Gastrocnemius medialis (tissue), 4 donors: ENCODE data around the gene ZNF688. TPM values are rescaled to one million over a fixed set of nuclear protein-coding genes. Genes with fewer than 3 reads are reported as not detected.

Experiments used
- ATAC-seq, 2 donors: fragments of 150-250 bp; one replicate each; pipeline ENCODE4 v1.9.1; 2016
- DNase-seq, 2 donors: peaks; one replicate each; pipeline ENCODE4 v3.0.0-alpha.2; 2019
- H3K27ac ChIP-seq, 4 donors: fragments of 200-600 bp; sonication (generic); 1 replicate in 1 of 4; 2 replicates in 3 of 4; pipeline ENCODE4 v1.5.1; 2016 to 2018; ENCODE audit warnings: mild to moderate bottlenecking in 2 of 4, moderate library complexity in 1 of 4
- H3K27me3 ChIP-seq, 3 donors: fragments of 200-600 bp; sonication (generic) in 2 of 3; 1 replicate in 1 of 3; 2 replicates in 2 of 3; pipeline versions ENCODE4 v1.5.1 to v1.6.0; 2016 to 2019; ENCODE audit warnings: mild to moderate bottlenecking in 1 of 3, moderate library complexity in 1 of 3
- H3K36me3 ChIP-seq, 2 donors: fragments of 200-600 bp; sonication (generic) in 1 of 2; one replicate each; pipeline ENCODE4 v1.5.1; 2017 to 2018
- H3K4me1 ChIP-seq, 2 donors: fragments of 200-600 bp; sonication (generic) in 1 of 2; one replicate each; pipeline ENCODE4 v1.5.1; 2016 to 2017; ENCODE audit warnings: mild to moderate bottlenecking in 2 of 2
- H3K4me3 ChIP-seq, 4 donors: fragments of 200-600 bp; sonication (generic) in 3 of 4; 1 replicate in 1 of 4; 2 replicates in 3 of 4; pipeline ENCODE4 v1.5.1; 2016 to 2019; ENCODE audit warnings: mild to moderate bottlenecking in 2 of 4
- H3K9me3 ChIP-seq, 3 donors: fragments of 200-600 bp; sonication (generic) in 2 of 3; 1 replicate in 1 of 3; 2 replicates in 2 of 3; pipeline ENCODE4 v1.5.1; 2016 to 2019
- POLR2A ChIP-seq, 2 donors: fragments of 450-650 bp; IDR thresholded peaks; one replicate each; pipeline ENCODE4 v1.6.1; 2017; ENCODE audit warnings: antibody characterized with exemption in 2 of 2, mild to moderate bottlenecking in 2 of 2, moderate library complexity in 2 of 2
- in situ Hi-C, 4 donors: fragments of 200-750 bp; cut with MboI; loops; one replicate each; pipeline versions ENCODE4 v1.15.0 to v1.8.0; 2017; ENCODE audit warnings: low sequenced_read_pairs in 4 of 4
- intact Hi-C: fragments of 100-400 bp; cut with DNase I; formaldehyde crosslinking; loops from one replicate; pipeline ENCODE4 v1.15.1; 2023; ENCODE audit warnings: low total_unique reads
- total RNA-seq, 4 donors: library from RNA; depleted of rRNA; stranded (reverse); fragments of >200 nt; gene quantifications; one replicate each; pipeline versions ENCODE4 v1.1.0 to v1.2.3, GENCODE V29; 2016
- TF ChIP-seq, protein P1 (sequence below), 5 experiments: fragments of 450-650 bp in 3 of 5; fragments of 200-600 bp in 2 of 5; sonication (generic) in 2 of 5; IDR thresholded peaks in 4 of 5; conservative IDR thresholded peaks in 1 of 5; 1 replicate in 4 of 5; 2 replicates in 1 of 5; pipeline ENCODE4 v1.5.1; 2016 to 2019; ENCODE audit warnings: antibody characterized with exemption in 5 of 5, mild to moderate bottlenecking in 3 of 5, moderate library complexity in 3 of 5

The ZNF688 gene
- total RNA-seq, 4 donors from 2014 or later = 11.0 to 38.2 (median 18.5) TPM

- Histone ChIP-seq H3K36me3 (peaks cover 0 to 20% of the 10 kb centered on the region in 2 donors), H3K27ac (peak overlapping the region; percentile 96 to 100 (median 97)), H3K9me3 (no peaks in the 10 kb centered on the region), H3K4me1 (peaks cover 31 to 47% of the 10 kb centered on the region in 2 donors), H3K27me3 (no peaks in the 10 kb centered on the region), H3K4me3 (no peak overlapping the region)
- TF ChIP-seq POLR2A (IDR thresholded peaks at IDR 0.05) = no peak
- TF ChIP-seq, protein P1, sequence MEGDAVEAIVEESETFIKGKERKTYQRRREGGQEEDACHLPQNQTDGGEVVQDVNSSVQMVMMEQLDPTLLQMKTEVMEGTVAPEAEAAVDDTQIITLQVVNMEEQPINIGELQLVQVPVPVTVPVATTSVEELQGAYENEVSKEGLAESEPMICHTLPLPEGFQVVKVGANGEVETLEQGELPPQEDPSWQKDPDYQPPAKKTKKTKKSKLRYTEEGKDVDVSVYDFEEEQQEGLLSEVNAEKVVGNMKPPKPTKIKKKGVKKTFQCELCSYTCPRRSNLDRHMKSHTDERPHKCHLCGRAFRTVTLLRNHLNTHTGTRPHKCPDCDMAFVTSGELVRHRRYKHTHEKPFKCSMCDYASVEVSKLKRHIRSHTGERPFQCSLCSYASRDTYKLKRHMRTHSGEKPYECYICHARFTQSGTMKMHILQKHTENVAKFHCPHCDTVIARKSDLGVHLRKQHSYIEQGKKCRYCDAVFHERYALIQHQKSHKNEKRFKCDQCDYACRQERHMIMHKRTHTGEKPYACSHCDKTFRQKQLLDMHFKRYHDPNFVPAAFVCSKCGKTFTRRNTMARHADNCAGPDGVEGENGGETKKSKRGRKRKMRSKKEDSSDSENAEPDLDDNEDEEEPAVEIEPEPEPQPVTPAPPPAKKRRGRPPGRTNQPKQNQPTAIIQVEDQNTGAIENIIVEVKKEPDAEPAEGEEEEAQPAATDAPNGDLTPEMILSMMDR (IDR thresholded peaks at IDR 0.05 in 4 of 5, conservative IDR thresholded peaks at IDR 0.05 in 1 of 5) = no peak
- ATAC-seq (no peak), DNase-seq (no peak)
- in situ Hi-C loops (loop anchor here in 2 of 4 donors (10.0 kb wide), 1 partner anchor 94 kb away; the partner anchor contains the start of gene DCTPP1 (in 2 of the 2)), intact Hi-C loops (loop anchor here (5.0 to 10.0 kb wide), 2 partner anchors 543 to 714 kb away; partner anchors contain the start of genes PAGR1, PRRT2, ZNF646 and ZNF668)
Observed at GRCh38 chr16:30528799-30529457, 42.6 kb downstream of the ZNF688 start.

DNA sequence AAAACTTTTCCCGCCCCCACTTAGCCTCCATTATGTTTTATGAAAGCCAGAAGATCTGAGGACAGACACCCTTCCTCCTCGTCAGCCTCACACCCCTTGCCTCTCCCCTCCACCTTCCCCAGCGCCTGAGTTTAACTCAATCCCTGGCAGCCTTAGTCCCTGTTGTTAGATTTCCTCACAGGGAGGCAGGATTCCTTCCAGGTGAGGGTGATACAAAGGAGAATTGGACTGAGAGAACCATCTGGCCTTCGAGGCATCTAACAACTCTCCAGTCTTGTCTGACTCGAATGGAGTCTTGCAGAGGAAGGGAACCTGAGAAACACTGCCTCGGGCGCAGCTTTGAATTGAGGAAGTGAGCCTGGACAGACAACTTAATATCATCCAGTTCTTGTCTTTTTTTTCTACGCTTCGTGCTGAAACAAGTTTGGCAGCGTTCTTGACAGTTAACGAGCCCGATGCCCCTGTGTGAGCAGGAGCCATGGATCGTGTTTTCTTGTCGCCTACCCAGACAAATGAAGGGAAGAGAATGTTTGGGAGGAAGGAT, 43.8 kb downstream of the ZNF688 start:
- Histone ChIP-seq H3K4me3 (peak overlapping the region; percentile 51 to 91 (median 86)), H3K27me3 (no peaks in the 10 kb centered on the region), H3K9me3 (no peaks in the 10 kb centered on the region), H3K27ac (peak overlapping the region; percentile 96 to 100 (median 97)), H3K4me1 (peaks cover 20 to 37% of the 10 kb centered on the region in 2 donors), H3K36me3 (peaks cover 0 to 18% of the 10 kb centered on the region in 2 donors)
- TF ChIP-seq POLR2A (IDR thresholded peaks at IDR 0.05) = no peak
- TF ChIP-seq, protein P1 (IDR thresholded peaks at IDR 0.05 in 4 of 5, conservative IDR thresholded peaks at IDR 0.05 in 1 of 5) = no peak
- intact Hi-C loops (loop anchor here (1.0 to 10.0 kb wide), 6 partner anchors 31 to 713 kb away; partner anchors contain the start of genes DCTPP1, PAGR1, PRRT2 and SEPHS2), in situ Hi-C loops (loop anchor here in 2 of 4 donors (10.0 kb wide), 1 partner anchor 93 kb away; the partner anchor contains the start of gene DCTPP1 (in 2 of the 2))
- DNase-seq (no peak), ATAC-seq (peak in 1 of 2 donors; percentile 4)

- ATAC-seq (peak; percentile 87 to 91), DNase-seq (peak; percentile 98)
- Histone ChIP-seq H3K36me3 (peaks cover 0 to 11% of the 10 kb centered on the region in 2 donors), H3K27me3 (no peaks in the 10 kb centered on the region), H3K27ac (peak overlapping the region; percentile 96 to 100 (median 97)), H3K9me3 (no peaks in the 10 kb centered on the region), H3K4me1 (peaks cover 19 to 36% of the 10 kb centered on the region in 2 donors), H3K4me3 (peak overlapping the region; percentile 66 to 91 (median 86))
- intact Hi-C loops = loop anchor here (1.0 to 10.0 kb wide), 6 partner anchors 32 to 712 kb away; partner anchors contain the start of genes DCTPP1, PAGR1, PRRT2 and SEPHS2
- peak; percentile 80 to 88 for TF ChIP-seq POLR2A (IDR thresholded peaks at IDR 0.05)
- TF ChIP-seq, protein P1 (IDR thresholded peaks at IDR 0.05 in 4 of 5, conservative IDR thresholded peaks at IDR 0.05 in 1 of 5) = peak in 4 of 5 experiments; percentile 45 to 62 (median 52)
- in situ Hi-C loops = loop anchor here in 2 of 4 donors (10.0 kb wide), 1 partner anchor 92 kb away; the partner anchor contains the start of gene DCTPP1 (in 2 of the 2)
Observed at GRCh38 chr16:30526823-30527634, 44.5 kb downstream of the ZNF688 start.

DNA sequence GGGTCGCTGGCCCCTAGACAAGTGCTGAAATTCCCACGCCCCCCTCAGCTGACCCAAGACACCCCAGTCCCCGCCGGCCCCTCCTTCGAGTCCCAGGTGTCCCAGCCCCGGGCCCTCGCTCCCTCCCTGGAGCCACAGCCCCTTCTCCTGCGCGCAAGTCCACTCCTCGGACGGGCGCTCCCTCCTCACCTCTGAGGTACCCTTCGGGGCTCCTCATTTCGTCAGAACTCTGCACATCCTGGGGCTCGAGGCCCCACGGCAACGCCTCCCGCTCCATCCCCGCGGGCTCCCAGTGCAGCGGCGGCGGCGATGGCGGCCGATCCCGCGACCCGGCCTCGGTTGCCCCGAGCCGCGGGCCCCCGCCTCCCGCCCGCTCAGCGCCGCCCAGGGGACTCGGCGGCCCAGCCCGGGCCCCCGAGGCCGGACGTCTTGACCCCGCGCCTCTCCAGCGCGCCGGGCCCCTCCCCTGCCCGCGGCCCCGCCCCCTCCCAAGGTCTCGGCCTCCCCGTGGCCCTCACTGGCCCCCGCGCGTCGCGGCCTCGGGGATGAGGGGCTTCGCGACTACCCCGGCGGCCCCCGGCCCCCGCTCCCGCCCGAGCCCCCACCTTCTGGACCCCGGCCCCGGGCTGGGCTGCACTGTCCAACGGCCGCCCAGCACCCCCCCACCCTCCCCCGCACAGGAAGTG, 45.2 kb downstream of the ZNF688 start, which contains the start of gene ZNF768:
TSS of gene ZNF768 (minus strand) at position 430 of the 686 bp plus-strand sequence. CDS start at position 277, 153 bp downstream.
- Histone ChIP-seq H3K9me3 (no peaks in the 10 kb centered on the region), H3K27ac (peak within 1 kb of the TSS; percentile 96 to 100 (median 97)), H3K27me3 (no peaks in the 10 kb centered on the region), H3K4me1 (peaks cover 19 to 36% of the 10 kb centered on the region in 2 donors), H3K36me3 (peaks cover 0 to 10% of the 10 kb centered on the region in 2 donors), H3K4me3 (peak within 1 kb of the TSS; percentile 66 to 91 (median 86))
- TF ChIP-seq, protein P1 (IDR thresholded peaks at IDR 0.05 in 4 of 5, conservative IDR thresholded peaks at IDR 0.05 in 1 of 5) = no peak
- no peak for TF ChIP-seq POLR2A (IDR thresholded peaks at IDR 0.05)
- peak; percentile 37 to 40 for ATAC-seq
- intact Hi-C loops = loop anchor here (2.0 to 10.0 kb wide), 5 partner anchors 33 to 711 kb away; partner anchors contain the start of genes PAGR1, PRRT2, SEPHS2 and ZNF646
- in situ Hi-C loops = loop anchor here in 2 of 4 donors (10.0 kb wide), 1 partner anchor 91 kb away; the partner anchor contains the start of gene DCTPP1 (in 2 of the 2)
- peak; percentile 35 for DNase-seq
